Measurements from ENCODE around the gene SEMA4D. TPM values are rescaled to one million over a fixed set of nuclear protein-coding genes. Genes with fewer than 3 reads are reported as not detected.

SEMA4D gene
- total and polyA plus RNA-seq, 2 experiments from 2014 or later = 9.4 to 10.4 TPM

DNA sequence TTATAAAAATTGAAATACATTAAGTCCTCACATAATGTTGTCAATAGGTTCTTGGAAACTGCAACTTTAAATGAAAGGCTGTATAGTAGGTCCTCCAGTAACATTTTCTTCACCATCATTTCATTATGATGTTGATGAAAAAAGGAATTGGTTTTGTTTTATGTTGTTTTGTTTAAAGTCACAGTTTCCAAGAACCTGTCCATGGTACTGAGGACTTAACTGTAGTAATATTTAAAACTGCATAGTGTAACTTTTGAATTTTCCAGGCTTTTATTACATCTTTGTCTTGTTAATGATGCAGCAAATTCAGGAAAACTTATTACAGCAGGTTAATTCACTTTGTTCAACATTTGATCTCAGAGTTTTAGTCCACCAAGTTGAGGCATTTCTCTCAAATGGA is 168.0 kb downstream of the SEMA4D start:
- Histone ChIP-seq H3K79me2 (peaks cover 9% of the 10 kb centered on the region), H3K27me3 (no peaks in the 10 kb centered on the region), H3K36me3 (replicated peaks; ENCODE audit: insufficient read depth, low read depth) (no peaks in the 10 kb centered on the region), H2AFZ (no peak overlapping the region), H4K20me1 (ENCODE audit: insufficient read depth, poor library complexity, severe bottlenecking) (no peaks in the 10 kb centered on the region), H3K4me1 (ENCODE audit: insufficient read depth) (no peaks in the 10 kb centered on the region), H3K4me2 (no peak overlapping the region), H3K27ac (no peak overlapping the region), H3K4me3 (no peak overlapping the region), H3K9me3 (ENCODE audit: low read depth) (no peaks in the 10 kb centered on the region), H3K9me2 (replicated peaks; ENCODE audit: insufficient read depth) (no peaks in the 10 kb centered on the region)
- TF ChIP-seq EZH2 (IDR thresholded peaks at IDR 0.05; ENCODE audit: borderline replicate concordance) (no peak), EZH2phosphoT487 (IDR thresholded peaks at IDR 0.05; ENCODE audit: low read depth, severe bottlenecking, unreplicated experiment) (no peak)
- TF ChIP-seq, protein P1, sequence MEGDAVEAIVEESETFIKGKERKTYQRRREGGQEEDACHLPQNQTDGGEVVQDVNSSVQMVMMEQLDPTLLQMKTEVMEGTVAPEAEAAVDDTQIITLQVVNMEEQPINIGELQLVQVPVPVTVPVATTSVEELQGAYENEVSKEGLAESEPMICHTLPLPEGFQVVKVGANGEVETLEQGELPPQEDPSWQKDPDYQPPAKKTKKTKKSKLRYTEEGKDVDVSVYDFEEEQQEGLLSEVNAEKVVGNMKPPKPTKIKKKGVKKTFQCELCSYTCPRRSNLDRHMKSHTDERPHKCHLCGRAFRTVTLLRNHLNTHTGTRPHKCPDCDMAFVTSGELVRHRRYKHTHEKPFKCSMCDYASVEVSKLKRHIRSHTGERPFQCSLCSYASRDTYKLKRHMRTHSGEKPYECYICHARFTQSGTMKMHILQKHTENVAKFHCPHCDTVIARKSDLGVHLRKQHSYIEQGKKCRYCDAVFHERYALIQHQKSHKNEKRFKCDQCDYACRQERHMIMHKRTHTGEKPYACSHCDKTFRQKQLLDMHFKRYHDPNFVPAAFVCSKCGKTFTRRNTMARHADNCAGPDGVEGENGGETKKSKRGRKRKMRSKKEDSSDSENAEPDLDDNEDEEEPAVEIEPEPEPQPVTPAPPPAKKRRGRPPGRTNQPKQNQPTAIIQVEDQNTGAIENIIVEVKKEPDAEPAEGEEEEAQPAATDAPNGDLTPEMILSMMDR (IDR thresholded peaks at IDR 0.05; ENCODE audit: poor library complexity) = no peak
- DNase-seq (ENCODE audit: low spot score) = no peak

GRCh38 chr9:89328064-89328463 is 169.8 kb downstream of the SEMA4D start:
- no peaks in the 10 kb centered on the region for H3K36me3 ChIP-seq (replicated peaks; ENCODE audit: insufficient read depth, low read depth)
- TF ChIP-seq, protein P1 (IDR thresholded peaks at IDR 0.05; ENCODE audit: poor library complexity) = no peak
- TF ChIP-seq EZH2phosphoT487 (IDR thresholded peaks at IDR 0.05; ENCODE audit: low read depth, severe bottlenecking, unreplicated experiment) (no peak), EZH2 (IDR thresholded peaks at IDR 0.05; ENCODE audit: borderline replicate concordance) (no peak)
- peaks cover 9% of the 10 kb centered on the region for H3K4me1 ChIP-seq (ENCODE audit: insufficient read depth)

GRCh38 chr9:89325733-89326132 is 172.2 kb downstream of the SEMA4D start:
- H3K4me3 ChIP-seq = no peak overlapping the region
- peaks cover 51% of the 10 kb centered on the region for H3K79me2 ChIP-seq
- no peaks in the 10 kb centered on the region for H3K27me3 ChIP-seq
- H3K4me2 ChIP-seq = no peak overlapping the region
- 94% methylated on average over 3 of the region's 3 CpGs for WGBS (ENCODE audit: low lambda C conversion rate, missing lambda C conversion rate)
- TF ChIP-seq, protein P1 (IDR thresholded peaks at IDR 0.05; ENCODE audit: poor library complexity) = no peak
- no peak for TF ChIP-seq EZH2 (IDR thresholded peaks at IDR 0.05; ENCODE audit: borderline replicate concordance)
- TF ChIP-seq EZH2phosphoT487 (IDR thresholded peaks at IDR 0.05; ENCODE audit: low read depth, severe bottlenecking, unreplicated experiment) = no peak
- no peak overlapping the region for H3K27ac ChIP-seq
- DNase-seq (ENCODE audit: low spot score) = no peak
- H2AFZ ChIP-seq = no peak overlapping the region
- H3K9me3 ChIP-seq (ENCODE audit: low read depth) = no peaks in the 10 kb centered on the region
- peaks cover 7% of the 10 kb centered on the region for H4K20me1 ChIP-seq (ENCODE audit: insufficient read depth, poor library complexity, severe bottlenecking)
- peaks cover 11% of the 10 kb centered on the region for H3K4me1 ChIP-seq (ENCODE audit: insufficient read depth)
- no peaks in the 10 kb centered on the region for H3K9me2 ChIP-seq (replicated peaks; ENCODE audit: insufficient read depth)
- no peaks in the 10 kb centered on the region for H3K36me3 ChIP-seq (replicated peaks; ENCODE audit: insufficient read depth, low read depth)

More at GRCh38 chr9:89328064-89328463, 169.8 kb downstream of the SEMA4D start:
- no peak overlapping the region for H3K27ac ChIP-seq
- DNase-seq (ENCODE audit: low spot score) = no peak
- H3K4me2 ChIP-seq = no peak overlapping the region
- no peak overlapping the region for H2AFZ ChIP-seq
- peaks cover 28% of the 10 kb centered on the region for H3K79me2 ChIP-seq
- H3K27me3 ChIP-seq = no peaks in the 10 kb centered on the region
- no peaks in the 10 kb centered on the region for H4K20me1 ChIP-seq (ENCODE audit: insufficient read depth, poor library complexity, severe bottlenecking)
- no peaks in the 10 kb centered on the region for H3K9me2 ChIP-seq (replicated peaks; ENCODE audit: insufficient read depth)
- H3K9me3 ChIP-seq (ENCODE audit: low read depth) = no peaks in the 10 kb centered on the region
- no peak overlapping the region for H3K4me3 ChIP-seq
- WGBS (ENCODE audit: low lambda C conversion rate, missing lambda C conversion rate) = 98% methylated on average over 8 of the region's 8 CpGs

- no peaks in the 10 kb centered on the region for H3K9me3 ChIP-seq (ENCODE audit: low read depth)
- peak; percentile 33 for DNase-seq (ENCODE audit: low spot score)
- H3K36me3 ChIP-seq (replicated peaks; ENCODE audit: insufficient read depth, low read depth) = no peaks in the 10 kb centered on the region
- H3K4me1 ChIP-seq (ENCODE audit: insufficient read depth) = peaks cover 17% of the 10 kb centered on the region
- no peak overlapping the region for H2AFZ ChIP-seq
- peaks cover 64% of the 10 kb centered on the region for H3K79me2 ChIP-seq
- H3K4me3 ChIP-seq = no peak overlapping the region
- no peaks in the 10 kb centered on the region for H3K27me3 ChIP-seq
- H3K4me2 ChIP-seq = peak overlapping the region; percentile 19
- WGBS (ENCODE audit: low lambda C conversion rate, missing lambda C conversion rate) = 53% methylated on average over 4 of the region's 4 CpGs
- no peaks in the 10 kb centered on the region for H3K9me2 ChIP-seq (replicated peaks; ENCODE audit: insufficient read depth)
- H4K20me1 ChIP-seq (ENCODE audit: insufficient read depth, poor library complexity, severe bottlenecking) = peaks cover 7% of the 10 kb centered on the region
- no peak overlapping the region for H3K27ac ChIP-seq
- TF ChIP-seq, protein P1 (IDR thresholded peaks at IDR 0.05; ENCODE audit: poor library complexity) = no peak
Measured at GRCh38 chr9:89323390-89323789, 174.5 kb downstream of the SEMA4D start.
